Measurements from ENCODE around the gene LRAT. TPM values are rescaled to one million over a fixed set of nuclear protein-coding genes. Genes with fewer than 3 reads are reported as not detected.

The LRAT gene
- polyA plus RNA-seq, 3 donors, result not detected

GRCh38 chr4:154757713-154758112 is 13.9 kb downstream of the LRAT start:
- TF ChIP-seq CTCF (IDR thresholded peaks at IDR 0.05), result no peak
- H3K4me3 ChIP-seq (replicated peaks in 1 of 3; ENCODE audit: low read depth in 2 of 3, low read length in 3 of 3), result no peak overlapping the region
- H3K4me3 Mint-ChIP-seq, result no peak overlapping the region
- no peaks in the 10 kb centered on the region for H3K36me3 ChIP-seq (replicated peaks in 1 of 2; ENCODE audit: control insufficient read depth in 1 of 2, insufficient read depth in 2 of 2, low read length in 2 of 2)
- no peaks in the 10 kb centered on the region for H3K9me3 Mint-ChIP-seq
- H3K9me3 ChIP-seq (replicated peaks in 1 of 2; ENCODE audit: control insufficient read depth in 1 of 2, insufficient read depth in 1 of 2, low read length in 2 of 2), result no peaks in the 10 kb centered on the region
- no peak overlapping the region for H3K9ac ChIP-seq (ENCODE audit: insufficient read depth, low read length, poor library complexity, severe bottlenecking)
- no peak overlapping the region for H3K27ac ChIP-seq (ENCODE audit: low read depth in 1 of 2, low read length in 2 of 2)
- H3K36me3 Mint-ChIP-seq, result no peaks in the 10 kb centered on the region
- intact Hi-C loops (cut with micrococcal nuclease), result no loop called here
- H3K79me2 ChIP-seq (ENCODE audit: insufficient read depth, low read length), result no peaks in the 10 kb centered on the region
- H2AFZ ChIP-seq (ENCODE audit: insufficient read depth, low read depth, low read length, poor library complexity, severe bottlenecking), result no peak overlapping the region
- H4K20me1 ChIP-seq (ENCODE audit: insufficient read depth, low read length), result no peaks in the 10 kb centered on the region
- 76% methylated on average over 4 of the region's 6 CpGs for WGBS (ENCODE audit: insufficient coverage)
- DNase-seq, result no peak
- H3K4me2 ChIP-seq (replicated peaks; ENCODE audit: extremely low read depth, low read length, poor library complexity, severe bottlenecking), result no peak overlapping the region
- H3K4me1 ChIP-seq (ENCODE audit: control insufficient read depth in 1 of 2, insufficient read depth in 2 of 2, low read length in 2 of 2), result no peaks in the 10 kb centered on the region
- no peaks in the 10 kb centered on the region for H3K27me3 ChIP-seq (ENCODE audit: control insufficient read depth in 2 of 2, insufficient read depth in 2 of 2, low read length in 2 of 2)
- H3K4me1 Mint-ChIP-seq, result no peaks in the 10 kb centered on the region
- no peak overlapping the region for H3K27ac Mint-ChIP-seq
- H3K27me3 Mint-ChIP-seq (ENCODE audit: low read depth in 3 of 3), result peaks cover 1 to 5% (median 5%) of the 10 kb centered on the region in 3 donors

- Histone ChIP-seq H3K36me3 (replicated peaks in 1 of 2; ENCODE audit: control insufficient read depth in 1 of 2, insufficient read depth in 2 of 2, low read length in 2 of 2) (no peaks in the 10 kb centered on the region), H4K20me1 (ENCODE audit: insufficient read depth, low read length) (no peaks in the 10 kb centered on the region), H3K27ac (ENCODE audit: low read depth in 1 of 2, low read length in 2 of 2) (no peak overlapping the region), H3K9ac (ENCODE audit: insufficient read depth, low read length, poor library complexity, severe bottlenecking) (no peak overlapping the region), H3K27me3 (ENCODE audit: control insufficient read depth in 2 of 2, insufficient read depth in 2 of 2, low read length in 2 of 2) (no peaks in the 10 kb centered on the region), H3K4me1 (ENCODE audit: control insufficient read depth in 1 of 2, insufficient read depth in 2 of 2, low read length in 2 of 2) (no peaks in the 10 kb centered on the region), H2AFZ (ENCODE audit: insufficient read depth, low read depth, low read length, poor library complexity, severe bottlenecking) (no peak overlapping the region), H3K9me3 (replicated peaks in 1 of 2; ENCODE audit: control insufficient read depth in 1 of 2, insufficient read depth in 1 of 2, low read length in 2 of 2) (no peaks in the 10 kb centered on the region), H3K79me2 (ENCODE audit: insufficient read depth, low read length) (no peaks in the 10 kb centered on the region), H3K4me2 (replicated peaks; ENCODE audit: extremely low read depth, low read length, poor library complexity, severe bottlenecking) (no peak overlapping the region), H3K4me3 (replicated peaks in 1 of 3; ENCODE audit: low read depth in 2 of 3, low read length in 3 of 3) (no peak overlapping the region)
- DNase-seq, result no peak
- intact Hi-C loops (cut with micrococcal nuclease), result no loop called here
- H3K9me3 Mint-ChIP-seq, result peaks cover 0 to 1% (median 0%) of the 10 kb centered on the region in 7 donors
- H3K36me3 Mint-ChIP-seq, result no peaks in the 10 kb centered on the region
- no peaks in the 10 kb centered on the region for H3K4me1 Mint-ChIP-seq
- H3K4me3 Mint-ChIP-seq, result no peak overlapping the region
- H3K27ac Mint-ChIP-seq, result peak overlapping the region in 1 of 7 donors; percentile 11
- 71% methylated on average over 1 of the region's 2 CpGs for WGBS (ENCODE audit: insufficient coverage)
- H3K27me3 Mint-ChIP-seq (ENCODE audit: low read depth in 3 of 3), result peaks cover 3 to 5% (median 3%) of the 10 kb centered on the region in 3 donors
- TF ChIP-seq CTCF (IDR thresholded peaks at IDR 0.05), result no peak
Measured at GRCh38 chr4:154760895-154761294, 17.1 kb downstream of the LRAT start.

Data from CD14-positive monocyte (primary cell).